Measurements from ENCODE around the gene CTNNBL1.

CTNNBL1 gene

GRCh38 chr20:37898233-37899104 lies 204.6 kb downstream of the CTNNBL1 start:
- Histone ChIP-seq H3K79me1 (ENCODE audit: low read length) (no peaks in the 10 kb centered on the region), H2AFZ (ENCODE audit: insufficient read depth, low read length, poor library complexity) (no peak overlapping the region), H2AK5ac (ENCODE audit: low read length) (no peak overlapping the region), H3K23ac (ENCODE audit: low read length) (no peak overlapping the region), H3K9me3 (ENCODE audit: insufficient read depth, low read depth, low read length) (no peaks in the 10 kb centered on the region), H4K8ac (ENCODE audit: low read depth, low read length) (no peak overlapping the region), H3K4me2 (ENCODE audit: low read length) (no peak overlapping the region), H2BK12ac (ENCODE audit: low read length) (no peak overlapping the region), H3K79me2 (ENCODE audit: control insufficient read depth, insufficient read depth, low read length, poor library complexity) (no peaks in the 10 kb centered on the region), H2BK120ac (ENCODE audit: insufficient read depth, low read length, poor library complexity) (no peak overlapping the region), H4K91ac (ENCODE audit: low read depth, low read length) (no peak overlapping the region), H3K14ac (ENCODE audit: low read length) (no peak overlapping the region), H3K27ac (ENCODE audit: low read depth, low read length) (no peak overlapping the region), H3K4me1 (ENCODE audit: control insufficient read depth in 1 of 2, insufficient read depth in 2 of 2, low read length in 2 of 2) (peaks cover 2 to 6% of the 10 kb centered on the region in 2 experiments), H4K12ac (ENCODE audit: low read depth, low read length) (no peak overlapping the region), H3K36me3 (ENCODE audit: control insufficient read depth in 1 of 2, insufficient read depth in 2 of 2, low read length in 2 of 2) (no peaks in the 10 kb centered on the region), H3K18ac (ENCODE audit: low read length) (no peak overlapping the region), H3K9ac (ENCODE audit: low read length) (no peak overlapping the region), H3K27me3 (ENCODE audit: insufficient read depth, low read length) (peaks cover 5% of the 10 kb centered on the region), H3K4me3 (ENCODE audit: low read depth, low read length) (no peak overlapping the region), H3K4ac (ENCODE audit: low read depth, low read length) (no peak overlapping the region), H2BK5ac (ENCODE audit: low read depth, low read length, poor library complexity) (no peak overlapping the region)
- no CpG with 5 or more reads among the region's 10 CpGs for WGBS (ENCODE audit: extremely low coverage, insufficient coverage, insufficient read length)
- DNase-seq: peak in 1 of 2 donors; percentile 24

DNA sequence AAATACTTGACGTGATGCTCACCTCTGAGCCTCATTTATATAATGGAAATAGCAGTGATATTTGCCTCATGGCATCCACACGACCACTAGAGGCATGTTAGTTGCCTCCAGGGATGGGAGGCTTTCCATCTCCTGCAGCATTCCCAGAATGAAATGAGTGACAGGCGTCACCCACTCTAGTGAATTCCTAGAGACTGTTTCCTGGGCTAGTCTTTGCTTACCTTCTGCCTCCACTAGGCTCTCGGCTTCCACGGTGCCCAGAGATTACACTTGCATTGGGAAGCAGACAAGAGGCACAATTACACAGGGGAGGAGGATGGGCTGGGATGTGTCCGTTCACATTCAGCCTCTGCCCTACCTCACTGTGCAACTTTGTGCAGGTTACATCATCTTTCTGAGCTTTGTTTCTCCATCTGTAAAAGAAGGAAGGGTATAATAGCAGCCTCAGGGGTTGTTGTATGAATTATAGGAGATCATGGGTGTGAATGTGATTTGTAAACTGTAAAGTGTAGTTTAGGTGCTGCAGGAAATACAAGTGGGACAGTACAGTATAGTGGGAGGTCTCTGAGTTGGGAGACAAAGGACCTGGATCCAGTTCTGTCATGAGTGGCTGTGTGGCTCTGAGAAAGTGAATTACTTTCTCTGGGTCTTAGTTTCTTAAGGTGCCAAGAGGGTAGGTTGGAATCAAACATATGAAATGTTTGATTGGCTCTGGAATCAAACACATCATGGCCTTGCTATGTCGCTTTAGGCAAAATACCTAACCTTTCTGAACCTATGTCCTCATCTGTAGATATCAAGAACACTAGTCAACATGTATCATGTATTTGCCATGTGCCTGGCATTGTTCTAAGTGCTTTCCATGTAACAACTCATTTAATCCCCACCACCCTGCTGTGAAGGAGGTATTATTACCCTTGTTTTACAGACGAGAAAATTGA lies 205.5 kb downstream of the CTNNBL1 start:
- DNase-seq: peak; percentile 90 to 93
- Histone ChIP-seq H3K4me2 (ENCODE audit: low read length) (no peak overlapping the region), H2AFZ (ENCODE audit: insufficient read depth, low read length, poor library complexity) (no peak overlapping the region), H3K79me2 (ENCODE audit: control insufficient read depth, insufficient read depth, low read length, poor library complexity) (no peaks in the 10 kb centered on the region), H4K12ac (ENCODE audit: low read depth, low read length) (no peak overlapping the region), H2BK5ac (ENCODE audit: low read depth, low read length, poor library complexity) (no peak overlapping the region), H4K91ac (ENCODE audit: low read depth, low read length) (no peak overlapping the region), H3K4me1 (ENCODE audit: control insufficient read depth in 1 of 2, insufficient read depth in 2 of 2, low read length in 2 of 2) (peaks cover 2 to 6% of the 10 kb centered on the region in 2 experiments), H3K36me3 (ENCODE audit: control insufficient read depth in 1 of 2, insufficient read depth in 2 of 2, low read length in 2 of 2) (no peaks in the 10 kb centered on the region), H2AK5ac (ENCODE audit: low read length) (no peak overlapping the region), H3K23ac (ENCODE audit: low read length) (no peak overlapping the region), H3K27ac (ENCODE audit: low read depth, low read length) (no peak overlapping the region), H3K4me3 (ENCODE audit: low read depth, low read length) (no peak overlapping the region), H3K27me3 (ENCODE audit: insufficient read depth, low read length) (peaks cover 7% of the 10 kb centered on the region), H2BK120ac (ENCODE audit: insufficient read depth, low read length, poor library complexity) (no peak overlapping the region), H3K18ac (ENCODE audit: low read length) (no peak overlapping the region), H3K9me3 (ENCODE audit: insufficient read depth, low read depth, low read length) (no peaks in the 10 kb centered on the region), H2BK12ac (ENCODE audit: low read length) (no peak overlapping the region), H3K79me1 (ENCODE audit: low read length) (no peaks in the 10 kb centered on the region), H4K8ac (ENCODE audit: low read depth, low read length) (no peak overlapping the region), H3K9ac (ENCODE audit: low read length) (no peak overlapping the region), H3K14ac (ENCODE audit: low read length) (no peak overlapping the region), H3K4ac (ENCODE audit: low read depth, low read length) (no peak overlapping the region)
- WGBS (ENCODE audit: extremely low coverage, insufficient coverage, insufficient read length): no CpG with 5 or more reads among the region's 8 CpGs

- Histone ChIP-seq H2AK5ac (ENCODE audit: low read length) (no peak overlapping the region), H2AFZ (ENCODE audit: insufficient read depth, low read length, poor library complexity) (no peak overlapping the region), H3K27me3 (ENCODE audit: insufficient read depth, low read length) (peaks cover 7% of the 10 kb centered on the region), H3K36me3 (ENCODE audit: control insufficient read depth in 1 of 2, insufficient read depth in 2 of 2, low read length in 2 of 2) (no peaks in the 10 kb centered on the region), H2BK12ac (ENCODE audit: low read length) (no peak overlapping the region), H3K9me3 (ENCODE audit: insufficient read depth, low read depth, low read length) (no peaks in the 10 kb centered on the region), H3K27ac (ENCODE audit: low read depth, low read length) (no peak overlapping the region), H4K91ac (ENCODE audit: low read depth, low read length) (no peak overlapping the region), H3K4me2 (ENCODE audit: low read length) (no peak overlapping the region), H3K23ac (ENCODE audit: low read length) (no peak overlapping the region), H3K9ac (ENCODE audit: low read length) (no peak overlapping the region), H2BK120ac (ENCODE audit: insufficient read depth, low read length, poor library complexity) (no peak overlapping the region), H2BK5ac (ENCODE audit: low read depth, low read length, poor library complexity) (no peak overlapping the region), H3K18ac (ENCODE audit: low read length) (no peak overlapping the region), H3K79me1 (ENCODE audit: low read length) (no peaks in the 10 kb centered on the region), H4K12ac (ENCODE audit: low read depth, low read length) (no peak overlapping the region), H3K4me3 (ENCODE audit: low read depth, low read length) (no peak overlapping the region), H4K8ac (ENCODE audit: low read depth, low read length) (no peak overlapping the region), H3K4me1 (ENCODE audit: control insufficient read depth in 1 of 2, insufficient read depth in 2 of 2, low read length in 2 of 2) (peaks cover 2 to 6% of the 10 kb centered on the region in 2 experiments), H3K4ac (ENCODE audit: low read depth, low read length) (no peak overlapping the region), H3K14ac (ENCODE audit: low read length) (no peak overlapping the region), H3K79me2 (ENCODE audit: control insufficient read depth, insufficient read depth, low read length, poor library complexity) (no peaks in the 10 kb centered on the region)
- no peak for DNase-seq
- no CpG with 5 or more reads among the region's 18 CpGs for WGBS (ENCODE audit: extremely low coverage, insufficient coverage, insufficient read length)
Measured at GRCh38 chr20:37901240-37901639, 207.4 kb downstream of the CTNNBL1 start.

- Histone ChIP-seq H4K91ac (ENCODE audit: low read depth, low read length) (no peak overlapping the region), H3K9me3 (ENCODE audit: insufficient read depth, low read depth, low read length) (no peaks in the 10 kb centered on the region), H3K36me3 (ENCODE audit: control insufficient read depth in 1 of 2, insufficient read depth in 2 of 2, low read length in 2 of 2) (no peaks in the 10 kb centered on the region), H2BK12ac (ENCODE audit: low read length) (no peak overlapping the region), H4K12ac (ENCODE audit: low read depth, low read length) (no peak overlapping the region), H3K9ac (ENCODE audit: low read length) (no peak overlapping the region), H4K8ac (ENCODE audit: low read depth, low read length) (no peak overlapping the region), H2BK5ac (ENCODE audit: low read depth, low read length, poor library complexity) (no peak overlapping the region), H3K14ac (ENCODE audit: low read length) (no peak overlapping the region), H3K4ac (ENCODE audit: low read depth, low read length) (no peak overlapping the region), H3K23ac (ENCODE audit: low read length) (no peak overlapping the region), H3K4me3 (ENCODE audit: low read depth, low read length) (no peak overlapping the region), H3K4me2 (ENCODE audit: low read length) (no peak overlapping the region), H3K27me3 (ENCODE audit: insufficient read depth, low read length) (peaks cover 7% of the 10 kb centered on the region), H3K18ac (ENCODE audit: low read length) (no peak overlapping the region), H3K27ac (ENCODE audit: low read depth, low read length) (no peak overlapping the region), H2AFZ (ENCODE audit: insufficient read depth, low read length, poor library complexity) (no peak overlapping the region), H2AK5ac (ENCODE audit: low read length) (no peak overlapping the region), H2BK120ac (ENCODE audit: insufficient read depth, low read length, poor library complexity) (no peak overlapping the region), H3K79me1 (ENCODE audit: low read length) (no peaks in the 10 kb centered on the region), H3K79me2 (ENCODE audit: control insufficient read depth, insufficient read depth, low read length, poor library complexity) (no peaks in the 10 kb centered on the region), H3K4me1 (ENCODE audit: control insufficient read depth in 1 of 2, insufficient read depth in 2 of 2, low read length in 2 of 2) (peaks cover 2 to 6% of the 10 kb centered on the region in 2 experiments)
- DNase-seq: peak; percentile 63 to 75
- no CpG with 5 or more reads among the region's 38 CpGs for WGBS (ENCODE audit: extremely low coverage, insufficient coverage, insufficient read length)
Measured at GRCh38 chr20:37901654-37902503, 208.0 kb downstream of the CTNNBL1 start.
